Measurements from ENCODE around the gene CACNA1C.

The CACNA1C gene

GRCh38 chr12:2052826-2053678, at the start of gene CACNA1C:
CACNA1C (plus strand) TSS chr12:2052987; CDS start chr12:2053563, 576 bp downstream.
- DNase-seq = no peak

GRCh38 chr12:2003676-2004112, 49.1 kb upstream of the CACNA1C start:
- peak; percentile 14 for DNase-seq

- peak; percentile 89 for DNase-seq
Observed at GRCh38 chr12:2004113-2004929, 48.5 kb upstream of the CACNA1C start, which contains the start of gene DCP1B. DCP1B (minus strand) TSS chr12:2004457; CDS start chr12:2004431, 26 bp downstream.

GRCh38 chr12:2008677-2009076, 44.1 kb upstream of the CACNA1C start:
- no peak for DNase-seq

- DNase-seq = no peak
Observed at GRCh38 chr12:2009623-2010022, 43.2 kb upstream of the CACNA1C start.

- DNase-seq = no peak
Observed at GRCh38 chr12:2011643-2012607, 40.9 kb upstream of the CACNA1C start.

GRCh38 chr12:2013086-2013485, 39.7 kb upstream of the CACNA1C start:
- no peak for DNase-seq

- no peak for DNase-seq
Observed at GRCh38 chr12:2013527-2014223, 39.1 kb upstream of the CACNA1C start.

GRCh38 chr12:2014231-2014630, 38.6 kb upstream of the CACNA1C start:
- no peak for DNase-seq

- DNase-seq = no peak
Observed at GRCh38 chr12:2016862-2017545, 35.8 kb upstream of the CACNA1C start.

GRCh38 chr12:2017546-2018337, 35.0 kb upstream of the CACNA1C start:
- no peak for DNase-seq

- DNase-seq = no peak
Observed at GRCh38 chr12:2018391-2018790, 34.4 kb upstream of the CACNA1C start.

- no peak for DNase-seq
Observed at GRCh38 chr12:2019126-2019525, 33.7 kb upstream of the CACNA1C start.

- DNase-seq = no peak
Observed at GRCh38 chr12:2020511-2020910, 32.3 kb upstream of the CACNA1C start.

- no peak for DNase-seq
Observed at GRCh38 chr12:2023365-2023764, 29.4 kb upstream of the CACNA1C start.

GRCh38 chr12:2027351-2027750, 25.4 kb upstream of the CACNA1C start:
- DNase-seq = no peak

- DNase-seq = no peak
Observed at GRCh38 chr12:2029851-2030250, 22.9 kb upstream of the CACNA1C start.

GRCh38 chr12:2032506-2032905, 20.3 kb upstream of the CACNA1C start:
- DNase-seq = no peak

- DNase-seq = peak; percentile 30
Observed at GRCh38 chr12:2034633-2035430, 18.0 kb upstream of the CACNA1C start.

All from GF-D8 (cell line).